T-helper 2 cell treated with Interferon-gamma antibody and Interleukin-4, amounts not matched to agents 5 μg/mL and 100 μg/mL, for 36 hours (primary cell): ENCODE measurements around the gene PDE4D.

ENCODE experiments used
- DNase-seq: peaks from one replicate; pipeline ENCODE4 v3.0.0; 2021; ENCODE audit warnings: low spot score
- H3K27ac Mint-ChIP-seq: one replicate; pipeline ENCODE4 v1.8.0; 2021; ENCODE audit warnings: mild to moderate bottlenecking, mixed read lengths
- H3K27me3 Mint-ChIP-seq: one replicate; pipeline ENCODE4 v1.8.0; 2021; ENCODE audit warnings: low read depth, mixed read lengths
- H3K36me3 Mint-ChIP-seq: one replicate; pipeline ENCODE4 v1.8.0; 2021; ENCODE audit warnings: low read depth, mixed read lengths
- H3K4me1 Mint-ChIP-seq: one replicate; pipeline ENCODE4 v1.8.0; 2021; ENCODE audit warnings: low read depth, mixed read lengths
- H3K4me3 Mint-ChIP-seq: one replicate; pipeline ENCODE4 v1.8.0; 2022; ENCODE audit warnings: mild to moderate bottlenecking, moderate library complexity, mixed read lengths
- H3K9me3 Mint-ChIP-seq: one replicate; pipeline ENCODE4 v1.8.0; 2021; ENCODE audit warnings: mixed read lengths

Gene PDE4D

DNA sequence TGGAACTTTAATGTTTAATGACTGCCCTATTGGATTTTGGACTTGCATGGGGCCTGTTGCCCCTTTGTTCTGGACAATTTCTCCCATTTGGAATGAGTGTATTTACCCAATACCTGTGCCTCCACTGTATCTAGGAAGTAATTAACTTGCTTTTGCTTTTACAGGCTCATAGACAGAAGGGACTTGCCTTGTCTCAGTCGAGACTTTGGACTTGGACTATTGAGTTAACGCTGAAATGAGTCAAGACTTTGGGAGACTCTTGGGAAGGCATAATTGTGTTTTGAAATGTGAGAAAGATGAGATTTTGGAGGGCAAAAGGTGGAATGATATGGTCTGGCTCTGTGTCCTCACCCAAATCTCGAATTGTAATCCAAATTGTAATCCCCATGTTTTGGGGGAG, 368.2 kb downstream of the PDE4D start:
- Mint-ChIP-seq H3K36me3 (no peaks in the 10 kb centered on the region), H3K27me3 (no peaks in the 10 kb centered on the region), H3K4me1 (no peaks in the 10 kb centered on the region), H3K4me3 (no peak overlapping the region), H3K9me3 (peaks cover 11% of the 10 kb centered on the region), H3K27ac (no peak overlapping the region)
- no peak for DNase-seq

DNA sequence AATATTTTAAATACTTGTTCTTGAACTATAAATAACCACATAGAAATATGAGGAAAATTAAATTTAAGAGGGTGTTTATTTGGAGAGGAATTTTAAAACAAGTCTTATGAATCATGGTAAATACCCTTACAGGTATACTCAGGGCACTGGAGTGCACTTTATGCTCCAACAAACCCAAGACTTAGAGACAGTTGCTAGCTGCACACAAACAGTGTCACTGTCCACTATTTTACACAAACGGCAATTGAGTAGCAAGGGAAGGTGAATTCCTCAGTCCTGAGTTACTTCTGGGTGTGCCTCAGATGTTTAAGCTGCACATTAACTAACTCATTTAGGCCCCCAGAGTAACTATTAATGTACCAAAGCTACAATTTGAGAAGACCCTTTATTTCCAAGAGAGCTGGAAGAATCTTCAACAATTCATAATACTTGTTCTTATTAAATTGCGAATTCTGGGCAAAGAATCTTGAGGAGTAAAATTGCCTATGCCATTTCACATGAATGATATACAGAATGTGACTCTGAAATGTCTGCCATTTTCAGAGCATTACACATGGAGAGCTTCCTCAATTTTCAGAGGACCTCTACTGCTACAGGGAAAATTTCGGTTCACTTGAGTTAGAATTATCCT, 371.2 kb downstream of the PDE4D start:
- Mint-ChIP-seq H3K9me3 (peaks cover 11% of the 10 kb centered on the region), H3K36me3 (no peaks in the 10 kb centered on the region), H3K4me3 (no peak overlapping the region), H3K27me3 (no peaks in the 10 kb centered on the region), H3K27ac (no peak overlapping the region), H3K4me1 (no peaks in the 10 kb centered on the region)
- no peak for DNase-seq

DNA sequence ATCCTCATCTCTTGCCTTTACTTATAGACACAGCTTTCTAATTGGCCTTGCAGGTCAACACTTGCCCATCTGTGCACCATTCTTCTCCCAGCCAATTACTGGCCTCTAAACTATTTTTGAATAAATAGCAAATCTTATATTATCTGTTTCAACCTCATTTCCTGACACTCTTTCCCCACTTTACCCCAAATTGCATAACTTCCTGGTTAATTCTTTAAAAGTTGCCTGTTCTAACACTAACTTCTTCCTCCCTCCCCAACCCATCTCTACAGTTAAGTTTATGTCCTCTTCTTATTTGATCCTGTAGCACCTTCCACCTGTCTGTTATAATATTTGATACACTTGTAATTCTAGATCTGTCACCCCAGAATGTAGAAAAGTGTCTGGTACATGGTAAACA, 372.1 kb downstream of the PDE4D start:
- no peak for DNase-seq
- no peaks in the 10 kb centered on the region for H3K4me1 Mint-ChIP-seq
- no peaks in the 10 kb centered on the region for H3K36me3 Mint-ChIP-seq
- no peaks in the 10 kb centered on the region for H3K27me3 Mint-ChIP-seq
- no peak overlapping the region for H3K27ac Mint-ChIP-seq
- no peak overlapping the region for H3K4me3 Mint-ChIP-seq
- peaks cover 11% of the 10 kb centered on the region for H3K9me3 Mint-ChIP-seq

DNA sequence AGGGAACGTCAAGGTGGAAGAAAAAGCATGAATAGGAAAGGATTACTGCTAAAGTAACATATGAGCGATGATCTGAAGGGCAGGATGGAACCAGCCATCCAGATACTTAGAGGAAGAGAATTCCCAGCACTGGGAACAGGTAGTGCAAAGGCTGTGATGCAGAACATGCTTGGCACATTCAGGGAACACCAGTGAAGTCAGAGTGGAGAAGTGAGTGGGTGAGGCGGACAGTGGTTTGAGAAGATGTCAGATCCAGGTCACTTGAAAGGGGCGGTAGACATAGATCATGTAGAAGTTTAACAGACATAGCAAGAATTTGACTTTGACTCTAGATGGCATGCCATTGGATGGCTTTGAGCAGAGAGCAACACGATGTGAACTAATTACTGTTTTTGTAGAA, 374.2 kb downstream of the PDE4D start:
- no peaks in the 10 kb centered on the region for H3K27me3 Mint-ChIP-seq
- no peaks in the 10 kb centered on the region for H3K4me1 Mint-ChIP-seq
- DNase-seq = no peak
- no peak overlapping the region for H3K4me3 Mint-ChIP-seq
- H3K9me3 Mint-ChIP-seq = peaks cover 9% of the 10 kb centered on the region
- no peak overlapping the region for H3K27ac Mint-ChIP-seq
- no peaks in the 10 kb centered on the region for H3K36me3 Mint-ChIP-seq

DNA sequence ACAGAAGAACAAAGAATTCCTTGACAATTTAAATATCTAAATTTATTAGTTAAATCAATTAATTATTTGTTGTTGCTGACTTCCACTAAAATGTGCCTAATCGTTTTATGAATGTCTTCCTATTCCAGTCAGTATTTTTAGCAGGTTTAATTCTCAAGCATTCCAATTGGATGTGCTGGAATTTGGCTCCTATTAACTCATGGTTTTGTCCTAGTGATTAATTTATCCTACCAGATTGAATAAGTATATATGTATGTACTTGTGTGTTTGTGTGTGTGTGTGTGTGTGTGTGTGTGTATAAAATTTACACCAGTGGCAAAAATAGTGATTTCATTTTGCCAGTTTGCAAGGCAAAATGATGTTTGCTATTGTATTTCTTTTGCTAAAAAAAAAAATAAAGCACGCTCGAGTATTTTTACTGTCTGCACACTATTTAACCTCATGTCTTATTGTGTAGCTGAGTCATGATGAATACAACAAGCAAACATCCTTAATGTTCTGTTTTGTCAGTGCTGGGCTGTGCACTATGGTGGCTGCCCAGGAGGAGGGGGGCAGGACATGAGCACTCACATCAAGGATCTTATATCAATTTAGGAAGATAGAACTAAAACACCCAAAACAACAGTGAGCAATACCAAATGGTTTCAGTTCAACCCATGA, 375.5 kb downstream of the PDE4D start:
- H3K4me1 Mint-ChIP-seq = no peaks in the 10 kb centered on the region
- no peaks in the 10 kb centered on the region for H3K27me3 Mint-ChIP-seq
- no peaks in the 10 kb centered on the region for H3K36me3 Mint-ChIP-seq
- no peak overlapping the region for H3K4me3 Mint-ChIP-seq
- H3K27ac Mint-ChIP-seq = no peak overlapping the region
- no peaks in the 10 kb centered on the region for H3K9me3 Mint-ChIP-seq
- no peak for DNase-seq

DNA sequence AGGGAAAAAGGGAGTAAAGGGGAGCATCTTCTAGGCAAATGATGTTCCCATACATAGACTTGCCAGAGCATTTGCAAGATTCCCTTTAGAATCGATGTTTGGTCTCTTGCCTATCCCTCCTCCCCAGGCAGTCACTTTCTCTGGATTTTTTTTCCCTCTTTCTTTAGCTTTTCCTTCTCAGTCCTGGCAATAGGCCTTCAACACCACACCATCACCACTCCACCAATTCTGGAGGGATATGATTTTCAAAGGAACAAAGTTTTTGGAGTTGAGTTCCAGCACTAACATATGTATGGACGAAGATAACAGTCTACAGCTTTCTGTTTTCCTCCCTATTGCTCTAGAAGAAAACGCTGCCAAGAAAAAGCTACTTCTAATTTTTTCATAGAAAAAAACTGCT, 377.4 kb downstream of the PDE4D start:
- Mint-ChIP-seq H3K27ac (no peak overlapping the region), H3K4me1 (no peaks in the 10 kb centered on the region), H3K9me3 (no peaks in the 10 kb centered on the region), H3K4me3 (no peak overlapping the region), H3K36me3 (no peaks in the 10 kb centered on the region), H3K27me3 (no peaks in the 10 kb centered on the region)
- no peak for DNase-seq

DNA sequence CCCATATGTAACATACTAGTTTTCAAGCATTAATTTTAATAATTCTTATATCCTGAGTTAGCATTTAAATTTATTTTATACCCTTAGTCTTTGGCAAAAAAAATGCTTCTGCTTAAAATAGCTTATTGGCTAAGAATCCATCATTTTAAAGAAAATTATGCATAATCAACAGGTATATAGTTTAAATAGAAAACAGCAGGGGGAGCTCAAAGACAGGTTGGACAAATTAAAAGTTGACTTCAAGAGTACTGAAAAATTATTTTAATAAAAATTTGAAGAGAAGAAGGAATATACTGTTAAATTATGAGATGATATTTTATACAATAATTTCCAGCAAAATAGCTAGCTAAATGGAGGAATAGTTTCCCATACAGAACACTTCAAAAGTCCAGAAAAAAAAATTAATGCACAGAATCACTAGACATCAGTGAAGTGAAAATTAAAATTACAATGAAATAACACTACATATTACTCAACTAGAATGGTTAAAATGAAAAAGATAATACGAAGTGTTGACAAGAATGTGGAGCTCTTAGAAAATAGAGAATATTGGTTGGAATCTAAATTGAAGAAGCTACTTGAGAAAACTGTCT, 387.1 kb downstream of the PDE4D start:
- Mint-ChIP-seq H3K27ac (no peak overlapping the region), H3K4me3 (no peak overlapping the region), H3K4me1 (no peaks in the 10 kb centered on the region), H3K27me3 (peaks cover 4% of the 10 kb centered on the region), H3K9me3 (no peaks in the 10 kb centered on the region), H3K36me3 (no peaks in the 10 kb centered on the region)
- DNase-seq = no peak

DNA sequence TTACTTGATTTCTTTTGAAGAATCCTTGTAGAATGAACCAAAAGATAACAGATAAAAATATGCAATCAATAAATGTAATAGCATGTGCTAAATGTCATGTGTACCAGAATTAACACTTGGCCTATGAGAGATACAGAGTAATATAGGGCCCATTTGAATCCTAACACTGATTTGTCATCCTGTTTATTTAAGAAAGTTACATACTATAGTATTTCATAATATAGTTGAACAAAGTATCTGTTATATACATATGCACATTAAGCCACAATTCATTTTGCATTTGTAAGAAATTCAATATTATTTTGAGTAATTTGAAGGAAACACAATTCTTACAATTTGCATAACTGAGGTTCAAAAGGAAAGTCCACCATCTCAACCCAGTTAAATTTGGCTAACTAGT, 389.5 kb downstream of the PDE4D start:
- Mint-ChIP-seq H3K36me3 (no peaks in the 10 kb centered on the region), H3K9me3 (no peaks in the 10 kb centered on the region), H3K27ac (no peak overlapping the region), H3K27me3 (peaks cover 8% of the 10 kb centered on the region), H3K4me3 (no peak overlapping the region), H3K4me1 (no peaks in the 10 kb centered on the region)
- no peak for DNase-seq

DNA sequence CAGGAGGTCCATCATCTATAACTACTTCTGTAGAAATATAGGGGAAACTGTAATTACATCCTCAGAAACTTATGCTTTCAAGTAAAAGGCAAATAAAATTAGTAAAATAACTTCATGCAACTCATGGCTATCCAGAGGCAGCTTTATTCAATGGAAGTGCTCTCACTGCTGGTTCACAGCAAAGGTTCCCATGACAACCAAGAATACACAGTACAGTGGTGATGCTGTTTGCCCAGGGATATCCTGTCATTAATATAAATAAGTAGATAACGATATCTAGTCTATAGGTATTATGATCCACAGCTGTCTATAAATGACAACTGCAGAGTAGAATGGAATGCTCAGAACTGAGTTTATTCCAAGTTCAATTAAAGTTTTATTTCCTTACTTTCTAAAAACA, 390.3 kb downstream of the PDE4D start:
- Mint-ChIP-seq H3K27ac (no peak overlapping the region), H3K36me3 (no peaks in the 10 kb centered on the region), H3K27me3 (peaks cover 11% of the 10 kb centered on the region), H3K9me3 (no peaks in the 10 kb centered on the region), H3K4me3 (no peak overlapping the region), H3K4me1 (no peaks in the 10 kb centered on the region)
- DNase-seq = no peak

DNA sequence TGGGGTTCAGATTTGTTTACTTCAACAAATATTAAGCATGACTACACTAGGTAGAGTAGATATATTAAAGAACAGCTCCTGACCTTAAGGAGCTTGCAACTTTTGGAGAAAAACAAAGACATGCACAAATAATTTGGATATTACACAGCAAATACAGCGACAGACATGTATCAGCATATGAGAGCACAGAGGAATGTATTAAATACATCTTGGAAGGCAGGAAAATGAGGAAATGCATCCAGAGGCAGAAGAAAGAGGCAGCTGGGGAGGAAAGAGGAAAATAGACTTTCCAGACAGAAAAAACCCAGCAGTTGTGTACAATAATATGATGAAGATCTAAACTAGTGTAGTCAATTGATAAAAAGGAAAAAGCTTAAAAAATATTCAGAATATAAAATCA, 392.2 kb downstream of the PDE4D start:
- H3K4me3 Mint-ChIP-seq = no peak overlapping the region

DNA sequence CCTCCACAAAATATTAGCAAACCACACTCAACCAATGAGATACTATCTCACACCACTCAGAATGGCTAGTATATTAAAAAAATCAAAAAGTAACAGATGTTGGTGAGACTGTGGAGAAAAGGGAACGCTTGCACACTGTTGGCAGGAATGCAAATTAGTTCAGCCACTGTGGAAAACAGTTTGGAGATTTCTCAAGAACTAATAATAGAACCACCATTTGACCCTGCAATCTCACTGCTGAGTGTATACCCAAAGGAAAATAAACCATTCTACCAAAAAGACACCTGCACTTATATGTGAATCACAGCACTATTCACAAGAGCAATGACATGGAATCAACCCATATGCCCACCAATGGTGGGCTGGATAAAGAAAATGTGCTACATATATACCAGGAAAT, 393.5 kb downstream of the PDE4D start:
- H3K36me3 Mint-ChIP-seq = no peaks in the 10 kb centered on the region
- no peak overlapping the region for H3K4me3 Mint-ChIP-seq
- no peaks in the 10 kb centered on the region for H3K9me3 Mint-ChIP-seq
- no peak overlapping the region for H3K27ac Mint-ChIP-seq
- H3K27me3 Mint-ChIP-seq = peaks cover 13% of the 10 kb centered on the region
- no peak for DNase-seq
- H3K4me1 Mint-ChIP-seq = no peaks in the 10 kb centered on the region

More for the DNA sequence above, 392.2 kb downstream of the PDE4D start:
- Mint-ChIP-seq H3K36me3 (no peaks in the 10 kb centered on the region), H3K4me1 (no peaks in the 10 kb centered on the region), H3K9me3 (no peaks in the 10 kb centered on the region), H3K27me3 (peaks cover 13% of the 10 kb centered on the region), H3K27ac (no peak overlapping the region)
- no peak for DNase-seq

DNA sequence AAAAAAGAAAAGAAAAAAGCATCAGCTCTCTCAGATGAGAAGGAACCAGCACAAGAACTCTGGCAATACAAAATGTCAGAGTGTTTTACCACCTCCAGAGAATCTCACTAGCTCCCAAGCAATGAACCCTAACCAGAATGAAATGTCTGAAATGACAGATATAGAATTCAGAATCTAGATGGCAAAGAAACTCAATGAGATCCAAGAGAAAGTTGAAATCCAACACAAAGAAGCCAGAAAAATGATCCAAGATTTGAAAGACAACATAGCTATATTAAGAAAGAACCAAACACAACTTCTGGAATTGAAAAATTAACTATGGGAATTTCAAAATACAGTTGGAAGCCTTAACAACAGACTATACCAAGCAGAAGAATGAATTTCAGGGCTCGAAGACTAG, 396.3 kb downstream of the PDE4D start:
- H3K4me1 Mint-ChIP-seq = no peaks in the 10 kb centered on the region
- H3K4me3 Mint-ChIP-seq = no peak overlapping the region
- H3K36me3 Mint-ChIP-seq = no peaks in the 10 kb centered on the region
- H3K27me3 Mint-ChIP-seq = peaks cover 19% of the 10 kb centered on the region
- H3K27ac Mint-ChIP-seq = no peak overlapping the region
- DNase-seq = no peak
- no peaks in the 10 kb centered on the region for H3K9me3 Mint-ChIP-seq

DNA sequence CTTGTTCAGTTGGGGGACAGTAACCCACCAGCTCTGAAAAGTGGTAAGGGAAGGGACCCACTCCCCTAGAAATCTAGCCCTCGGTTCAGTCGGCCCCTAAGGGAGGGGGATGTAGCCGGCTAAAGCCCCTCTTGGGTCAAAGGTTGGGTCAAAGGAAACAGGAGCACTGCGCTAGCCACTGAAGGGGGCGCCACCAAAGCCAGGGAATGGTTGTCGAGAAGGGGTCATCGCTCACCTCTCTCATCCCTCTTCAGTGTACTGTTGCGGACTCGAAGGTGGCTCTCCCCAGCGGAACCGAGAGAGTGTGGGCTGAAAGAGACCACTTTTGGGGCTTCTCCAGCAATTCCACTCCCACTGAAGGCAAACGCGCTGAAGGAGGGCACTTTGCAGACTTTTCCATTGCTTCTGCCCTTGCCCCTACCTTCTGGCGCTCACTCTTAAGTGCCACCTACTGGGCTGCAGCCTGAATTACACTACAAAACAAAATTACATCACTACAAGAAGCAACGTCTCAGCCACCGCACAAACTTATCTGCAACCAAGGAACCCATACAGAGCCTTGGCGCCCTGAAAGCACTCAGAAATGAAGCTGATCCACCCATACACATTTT, 396.9 kb downstream of the PDE4D start:
- Mint-ChIP-seq H3K27ac (no peak overlapping the region), H3K4me1 (no peaks in the 10 kb centered on the region), H3K27me3 (peaks cover 16% of the 10 kb centered on the region), H3K9me3 (no peaks in the 10 kb centered on the region), H3K4me3 (no peak overlapping the region), H3K36me3 (no peaks in the 10 kb centered on the region)
- DNase-seq = no peak

DNA sequence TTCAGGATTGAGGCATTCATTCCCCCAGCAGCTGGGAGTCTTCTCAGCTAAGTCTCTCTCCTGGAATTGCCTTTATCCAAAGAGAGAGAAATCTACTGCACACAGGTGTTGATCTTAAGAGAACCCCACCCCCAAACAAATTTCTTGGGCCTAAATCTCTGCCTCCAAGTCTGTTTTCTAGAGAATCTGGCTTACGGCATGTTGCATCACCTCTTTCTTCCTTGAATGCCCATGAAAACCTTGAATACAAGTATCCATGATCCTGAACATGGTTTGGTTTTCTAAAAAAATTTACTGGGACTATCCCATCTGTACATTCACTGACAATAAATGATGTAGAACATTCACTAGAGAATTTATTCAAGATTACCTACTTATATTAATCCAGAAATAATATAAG, 401.6 kb downstream of the PDE4D start:
- H3K4me1 Mint-ChIP-seq = no peaks in the 10 kb centered on the region
- peaks cover 6% of the 10 kb centered on the region for H3K27me3 Mint-ChIP-seq
- no peak overlapping the region for H3K4me3 Mint-ChIP-seq
- no peaks in the 10 kb centered on the region for H3K36me3 Mint-ChIP-seq
- no peak overlapping the region for H3K27ac Mint-ChIP-seq
- DNase-seq = no peak
- no peaks in the 10 kb centered on the region for H3K9me3 Mint-ChIP-seq
